Trophoblast cell (in vitro differentiated cells and primary cell): ENCODE measurements around the gene SFMBT1.

Source experiments
- DNase-seq, 2 donors: peaks; one replicate each; pipeline ENCODE4 v3.0.0-alpha.2; 2016
- H2AFZ ChIP-seq: 2 replicates; pipeline ENCODE4 v1.6.1; 2013; ENCODE audit warnings: low read length, moderate library complexity, mild to moderate bottlenecking; ENCODE audit not compliant: insufficient read depth, poor library complexity
- H2AK5ac ChIP-seq: 2 replicates; pipeline ENCODE4 v1.6.1; 2013; ENCODE audit warnings: mild to moderate bottlenecking, low read length
- H2BK120ac ChIP-seq: 2 replicates; pipeline ENCODE4 v1.6.1; 2013; ENCODE audit warnings: low read length, mild to moderate bottlenecking, moderate library complexity; ENCODE audit not compliant: insufficient read depth, poor library complexity
- H2BK12ac ChIP-seq: 2 replicates; pipeline ENCODE4 v1.6.1; 2013; ENCODE audit warnings: mild to moderate bottlenecking, low read length, moderate library complexity
- H2BK5ac ChIP-seq: 2 replicates; pipeline ENCODE4 v1.6.1; 2013; ENCODE audit warnings: low read length, low read depth, moderate library complexity, mild to moderate bottlenecking; ENCODE audit not compliant: poor library complexity
- H3K14ac ChIP-seq: 2 replicates; pipeline ENCODE4 v1.6.1; 2013; ENCODE audit warnings: mild to moderate bottlenecking, low read length
- H3K18ac ChIP-seq: 2 replicates; pipeline ENCODE4 v1.6.1; 2013; ENCODE audit warnings: mild to moderate bottlenecking, low read length
- H3K23ac ChIP-seq: 2 replicates; pipeline ENCODE4 v1.6.1; 2013; ENCODE audit warnings: low read length
- H3K27ac ChIP-seq: 2 replicates; pipeline ENCODE4 v1.5.1; 2013; ENCODE audit warnings: low read depth, mild to moderate bottlenecking, inconsistent platforms, low read length, moderate library complexity
- H3K27me3 ChIP-seq: 2 replicates; pipeline ENCODE4 v1.6.1; 2013; ENCODE audit warnings: inconsistent platforms, mild to moderate bottlenecking, low read length, moderate library complexity; ENCODE audit not compliant: insufficient read depth
- H3K36me3 ChIP-seq, 2 experiments: 1 replicate in 1 of 2; 2 replicates in 1 of 2; pipeline ENCODE4 v1.6.1; 2013; ENCODE audit warnings: low read length in 2 of 2, mild to moderate bottlenecking in 2 of 2, moderate library complexity in 1 of 2; ENCODE audit not compliant: insufficient read depth in 2 of 2, control insufficient read depth in 1 of 2
- H3K4ac ChIP-seq: 2 replicates; pipeline ENCODE4 v1.6.1; 2013; ENCODE audit warnings: low read depth, mild to moderate bottlenecking, low read length, moderate library complexity
- H3K4me1 ChIP-seq, 2 experiments: 1 replicate in 1 of 2; 2 replicates in 1 of 2; pipeline ENCODE4 v1.6.1; 2013; ENCODE audit warnings: low read length in 2 of 2, mild to moderate bottlenecking in 2 of 2, moderate library complexity in 1 of 2; ENCODE audit not compliant: insufficient read depth in 2 of 2, control insufficient read depth in 1 of 2
- H3K4me2 ChIP-seq: 2 replicates; pipeline ENCODE4 v1.6.1; 2013; ENCODE audit warnings: inconsistent platforms, mild to moderate bottlenecking, low read length, moderate library complexity
- H3K4me3 ChIP-seq: 2 replicates; pipeline ENCODE4 v1.5.1; 2013; ENCODE audit warnings: mild to moderate bottlenecking, low read depth, low read length, inconsistent platforms
- H3K79me1 ChIP-seq: one replicate; pipeline ENCODE4 v1.6.1; 2013; ENCODE audit warnings: low read length
- H3K79me2 ChIP-seq: 2 replicates; pipeline ENCODE4 v1.6.1; 2013; ENCODE audit warnings: low read length, mild to moderate bottlenecking; ENCODE audit not compliant: control insufficient read depth, insufficient read depth, poor library complexity
- H3K9ac ChIP-seq: 2 replicates; pipeline ENCODE4 v1.6.1; 2013; ENCODE audit warnings: mild to moderate bottlenecking, low read length
- H3K9me3 ChIP-seq: 2 replicates; pipeline ENCODE4 v1.6.1; 2013; ENCODE audit warnings: low read depth, mild to moderate bottlenecking, control low read depth, inconsistent platforms, low read length; ENCODE audit not compliant: insufficient read depth
- H4K12ac ChIP-seq: 2 replicates; pipeline ENCODE4 v1.6.1; 2013; ENCODE audit warnings: low read depth, mild to moderate bottlenecking, low read length, moderate library complexity
- H4K8ac ChIP-seq: 2 replicates; pipeline ENCODE4 v1.6.1; 2013; ENCODE audit warnings: low read depth, mild to moderate bottlenecking, low read length, moderate library complexity
- H4K91ac ChIP-seq: one replicate; pipeline ENCODE4 v1.6.1; 2013; ENCODE audit warnings: low read depth, mild to moderate bottlenecking, low read length, moderate library complexity
- WGBS: extraction: QIAGEN DNeasy Blood & Tissue Kit; methylation state at CpG from one replicate; pipeline ENCODE4 v1.1.7; 2013; ENCODE audit warnings: missing lambda C conversion rate; ENCODE audit not compliant: insufficient read length, insufficient coverage; ENCODE audit errors: extremely low coverage; 5-methylcytosine and 5-hydroxymethylcytosine counted together

Gene SFMBT1

GRCh38 chr3:53079791-53080555, 34.1 kb upstream of the SFMBT1 start:
- Histone ChIP-seq H2BK5ac (no peak overlapping the region), H2BK120ac (no peak overlapping the region), H2AK5ac (no peak overlapping the region), H3K79me1 (no peaks in the 10 kb centered on the region), H3K9ac (no peak overlapping the region), H3K36me3 (no peaks in the 10 kb centered on the region), H3K4ac (no peak overlapping the region), H4K12ac (no peak overlapping the region), H3K9me3 (peaks cover 1% of the 10 kb centered on the region), H3K27ac (no peak overlapping the region), H3K4me2 (no peak overlapping the region), H4K8ac (no peak overlapping the region), H3K4me1 (no peaks in the 10 kb centered on the region), H4K91ac (no peak overlapping the region), H2AFZ (no peak overlapping the region), H3K79me2 (no peaks in the 10 kb centered on the region), H2BK12ac (no peak overlapping the region), H3K4me3 (no peak overlapping the region), H3K23ac (no peak overlapping the region), H3K27me3 (no peaks in the 10 kb centered on the region), H3K18ac (no peak overlapping the region), H3K14ac (no peak overlapping the region)
- DNase-seq: no peak
- WGBS: no CpG with 5 or more reads among the region's 12 CpGs

GRCh38 chr3:53079147-53079546, 33.3 kb upstream of the SFMBT1 start:
- no peak overlapping the region for H4K12ac ChIP-seq
- H2AFZ ChIP-seq: no peak overlapping the region
- no peak overlapping the region for H2BK12ac ChIP-seq
- no peak overlapping the region for H3K4ac ChIP-seq
- H3K9me3 ChIP-seq: peaks cover 1% of the 10 kb centered on the region
- H3K23ac ChIP-seq: no peak overlapping the region
- no peaks in the 10 kb centered on the region for H3K79me2 ChIP-seq
- no peak for DNase-seq
- no peaks in the 10 kb centered on the region for H3K4me1 ChIP-seq
- no peak overlapping the region for H2BK5ac ChIP-seq
- H3K36me3 ChIP-seq: no peaks in the 10 kb centered on the region
- H3K18ac ChIP-seq: no peak overlapping the region
- H3K27ac ChIP-seq: no peak overlapping the region
- H2BK120ac ChIP-seq: no peak overlapping the region
- H3K4me2 ChIP-seq: no peak overlapping the region
- no peaks in the 10 kb centered on the region for H3K27me3 ChIP-seq
- H3K9ac ChIP-seq: no peak overlapping the region
- H4K8ac ChIP-seq: no peak overlapping the region
- no peak overlapping the region for H3K4me3 ChIP-seq
- H2AK5ac ChIP-seq: no peak overlapping the region
- no peaks in the 10 kb centered on the region for H3K79me1 ChIP-seq
- no peak overlapping the region for H4K91ac ChIP-seq
- no CpG with 5 or more reads among the region's 6 CpGs for WGBS
- no peak overlapping the region for H3K14ac ChIP-seq

GRCh38 chr3:53078656-53079055, 32.8 kb upstream of the SFMBT1 start:
- Histone ChIP-seq H3K4ac (no peak overlapping the region), H3K36me3 (no peaks in the 10 kb centered on the region), H3K9me3 (peaks cover 1% of the 10 kb centered on the region), H4K12ac (no peak overlapping the region), H2BK12ac (no peak overlapping the region), H4K8ac (no peak overlapping the region), H2BK5ac (no peak overlapping the region), H3K23ac (no peak overlapping the region), H3K4me3 (no peak overlapping the region), H3K18ac (no peak overlapping the region), H3K27ac (no peak overlapping the region), H3K14ac (no peak overlapping the region), H3K4me2 (no peak overlapping the region), H3K9ac (no peak overlapping the region), H3K79me1 (no peaks in the 10 kb centered on the region), H2BK120ac (no peak overlapping the region), H3K27me3 (no peaks in the 10 kb centered on the region), H2AFZ (no peak overlapping the region), H3K79me2 (no peaks in the 10 kb centered on the region), H4K91ac (no peak overlapping the region), H2AK5ac (no peak overlapping the region), H3K4me1 (no peaks in the 10 kb centered on the region)
- DNase-seq: no peak
- WGBS: no CpG with 5 or more reads among the region's 3 CpGs

- H3K4me2 ChIP-seq: no peak overlapping the region
- H2BK120ac ChIP-seq: no peak overlapping the region
- H3K9ac ChIP-seq: no peak overlapping the region
- peaks cover 0 to 5% of the 10 kb centered on the region in 2 experiments for H3K4me1 ChIP-seq
- no peak overlapping the region for H3K27ac ChIP-seq
- no peak overlapping the region for H2BK5ac ChIP-seq
- H3K18ac ChIP-seq: no peak overlapping the region
- H2AFZ ChIP-seq: no peak overlapping the region
- peaks cover 1% of the 10 kb centered on the region for H3K9me3 ChIP-seq
- H3K23ac ChIP-seq: no peak overlapping the region
- H4K91ac ChIP-seq: no peak overlapping the region
- H3K79me1 ChIP-seq: no peaks in the 10 kb centered on the region
- DNase-seq: no peak
- no peak overlapping the region for H3K14ac ChIP-seq
- no peak overlapping the region for H4K12ac ChIP-seq
- H3K36me3 ChIP-seq: no peaks in the 10 kb centered on the region
- no CpG with 5 or more reads among the region's 10 CpGs for WGBS
- no peak overlapping the region for H3K4me3 ChIP-seq
- H2BK12ac ChIP-seq: no peak overlapping the region
- H3K27me3 ChIP-seq: no peaks in the 10 kb centered on the region
- no peak overlapping the region for H2AK5ac ChIP-seq
- H3K79me2 ChIP-seq: no peaks in the 10 kb centered on the region
- no peak overlapping the region for H3K4ac ChIP-seq
- H4K8ac ChIP-seq: no peak overlapping the region
Observed at GRCh38 chr3:53077476-53078220, 31.8 kb upstream of the SFMBT1 start.
